HG03521 (cell line): ENCODE data around the gene FPR1.

ENCODE experiments used
- ATAC-seq: cut with Tn5 transposase; IDR thresholded peaks from one replicate; pipeline ENCODE4 v1.9.1; 2021; ENCODE audit warnings: mild to moderate bottlenecking, moderate library complexity; ENCODE audit not compliant: unreplicated experiment

FPR1 gene

GRCh38 chr19:51751655-51752054 is at the start of gene FPR1:
Gene FPR1 (minus strand): TSS chr19:51751878. CDS start chr19:51746994, 4,884 bp downstream.
- no peak for ATAC-seq

- ATAC-seq: no peak
Measured at GRCh38 chr19:51800473-51801244, 49.0 kb upstream of the FPR1 start.

GRCh38 chr19:51799774-51800472 is 48.2 kb upstream of the FPR1 start:
- ATAC-seq: no peak

GRCh38 chr19:51799034-51799773 is 47.5 kb upstream of the FPR1 start:
- ATAC-seq: no peak

GRCh38 chr19:51798062-51798461 is 46.4 kb upstream of the FPR1 start:
- ATAC-seq: no peak

GRCh38 chr19:51797480-51797879 is 45.8 kb upstream of the FPR1 start:
- no peak for ATAC-seq

- ATAC-seq: no peak
Measured at GRCh38 chr19:51796195-51796679, 44.6 kb upstream of the FPR1 start.

GRCh38 chr19:51794885-51795490 is 43.3 kb upstream of the FPR1 start, which contains the start of gene FPR3:
Gene FPR3 (plus strand): TSS chr19:51795157. CDS start chr19:51823749, 28,592 bp downstream.
- ATAC-seq: no peak

- no peak for ATAC-seq
Measured at GRCh38 chr19:51793994-51794393, 42.3 kb upstream of the FPR1 start.

GRCh38 chr19:51792932-51793331 is 41.3 kb upstream of the FPR1 start:
- no peak for ATAC-seq

- no peak for ATAC-seq
Measured at GRCh38 chr19:51789061-51789795, 37.5 kb upstream of the FPR1 start.

- no peak for ATAC-seq
Measured at GRCh38 chr19:51788029-51788428, 36.4 kb upstream of the FPR1 start.

GRCh38 chr19:51786646-51787494 is 35.2 kb upstream of the FPR1 start:
- ATAC-seq: no peak

- ATAC-seq: no peak
Measured at GRCh38 chr19:51784922-51785690, 33.4 kb upstream of the FPR1 start.

GRCh38 chr19:51784109-51784785 is 32.6 kb upstream of the FPR1 start:
- ATAC-seq: no peak

GRCh38 chr19:51783372-51783771 is 31.7 kb upstream of the FPR1 start:
- ATAC-seq: no peak

- no peak for ATAC-seq
Measured at GRCh38 chr19:51781999-51782398, 30.3 kb upstream of the FPR1 start.

- no peak for ATAC-seq
Measured at GRCh38 chr19:51780270-51780669, 28.6 kb upstream of the FPR1 start.
